GM18519 (cell line): ENCODE data around the gene NT5DC1.
"Not testable (repeated sequence)": the region's sequence is repeated elsewhere in the genome, so short reads cannot be mapped to it uniquely, and the experiment has no call there.

ENCODE experiments used
- ATAC-seq: cut with Tn5 transposase; IDR thresholded peaks from one replicate; pipeline ENCODE4 v1.9.1; 2021; ENCODE audit warnings: mild to moderate bottlenecking, moderate library complexity; ENCODE audit not compliant: unreplicated experiment, low FRiP score

NT5DC1 gene

GRCh38 chr6:116266803-116267202 is 166.2 kb downstream of the NT5DC1 start:
- no peak for ATAC-seq

DNA sequence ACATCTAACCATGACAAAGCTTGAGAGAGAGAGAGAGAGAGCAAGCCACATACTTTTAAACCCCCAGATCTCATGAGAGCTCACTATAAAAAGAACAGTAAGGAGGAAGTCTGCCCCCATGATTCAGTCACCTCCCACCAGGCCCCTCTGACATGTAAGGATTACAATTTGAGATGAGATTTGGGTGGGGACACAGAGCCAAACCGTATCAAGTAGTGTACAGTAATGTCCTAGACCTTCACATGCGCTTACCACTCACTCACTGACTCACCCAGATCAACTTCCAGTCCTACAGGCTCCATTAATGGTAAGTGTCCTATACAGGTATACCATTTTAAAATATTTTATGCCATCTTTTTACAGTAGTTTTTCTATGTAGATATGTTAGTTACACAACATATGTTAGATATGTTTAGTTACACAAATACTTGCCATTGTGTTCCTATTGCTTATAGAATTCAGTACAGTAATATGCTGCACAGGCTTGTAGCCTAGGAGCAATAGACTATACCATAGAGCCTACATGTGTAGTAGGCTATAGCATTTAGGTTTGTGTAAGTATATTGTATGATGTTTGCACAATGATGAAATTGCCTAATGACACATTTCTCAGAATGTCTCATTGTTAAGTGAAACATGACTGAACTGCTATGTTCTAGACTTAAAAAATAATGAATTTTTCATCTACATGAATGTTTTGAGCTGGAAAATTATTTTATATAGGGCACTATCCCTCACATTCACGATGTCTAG is 167.4 kb downstream of the NT5DC1 start:
- ATAC-seq = peak; percentile 21

GRCh38 chr6:116268589-116269293 is 168.1 kb downstream of the NT5DC1 start:
- peak; percentile 89 for ATAC-seq

- ATAC-seq = no peak
These were observed 170.6 kb downstream of the NT5DC1 start for GRCh38 chr6:116271149-116271708.

- ATAC-seq = no peak
These were observed 176.5 kb downstream of the NT5DC1 start for GRCh38 chr6:116277124-116277523.

DNA sequence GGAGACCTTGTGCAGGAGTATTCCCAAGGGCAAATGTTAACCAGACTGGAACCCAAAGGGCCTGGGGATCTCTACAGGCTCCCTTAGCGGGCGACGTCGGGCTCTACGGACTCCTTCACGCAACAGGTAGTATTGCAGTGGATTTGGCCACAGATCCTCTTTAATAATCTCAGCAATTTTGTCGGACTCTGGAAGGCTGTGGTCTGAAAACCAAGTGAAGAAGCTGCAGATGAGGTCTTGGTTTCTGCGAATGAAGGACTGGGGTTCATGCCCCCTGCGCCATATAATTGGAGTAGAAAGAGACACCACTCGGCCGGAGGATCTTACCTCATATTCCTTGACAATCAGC is 177.8 kb downstream of the NT5DC1 start:
- ATAC-seq = no peak

DNA sequence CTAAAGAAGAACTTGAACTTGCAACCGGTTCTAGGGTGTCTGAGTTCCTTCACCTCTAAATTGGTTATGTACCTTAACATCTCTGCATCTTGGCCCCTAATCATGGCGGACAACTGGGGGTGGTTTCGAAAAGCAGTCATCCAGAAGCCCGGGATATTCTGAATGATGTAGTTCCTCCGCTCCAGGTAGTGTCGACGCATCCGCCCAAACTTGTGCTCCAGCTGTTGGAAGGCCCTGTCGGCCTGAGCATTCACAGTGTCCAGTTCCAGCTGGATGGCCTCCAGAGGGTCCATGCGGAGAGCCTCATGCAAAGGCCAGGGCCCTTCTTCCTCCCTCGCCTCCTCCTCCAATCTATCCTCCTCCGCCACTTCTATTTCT is 178.2 kb downstream of the NT5DC1 start:
- ATAC-seq = no peak

DNA sequence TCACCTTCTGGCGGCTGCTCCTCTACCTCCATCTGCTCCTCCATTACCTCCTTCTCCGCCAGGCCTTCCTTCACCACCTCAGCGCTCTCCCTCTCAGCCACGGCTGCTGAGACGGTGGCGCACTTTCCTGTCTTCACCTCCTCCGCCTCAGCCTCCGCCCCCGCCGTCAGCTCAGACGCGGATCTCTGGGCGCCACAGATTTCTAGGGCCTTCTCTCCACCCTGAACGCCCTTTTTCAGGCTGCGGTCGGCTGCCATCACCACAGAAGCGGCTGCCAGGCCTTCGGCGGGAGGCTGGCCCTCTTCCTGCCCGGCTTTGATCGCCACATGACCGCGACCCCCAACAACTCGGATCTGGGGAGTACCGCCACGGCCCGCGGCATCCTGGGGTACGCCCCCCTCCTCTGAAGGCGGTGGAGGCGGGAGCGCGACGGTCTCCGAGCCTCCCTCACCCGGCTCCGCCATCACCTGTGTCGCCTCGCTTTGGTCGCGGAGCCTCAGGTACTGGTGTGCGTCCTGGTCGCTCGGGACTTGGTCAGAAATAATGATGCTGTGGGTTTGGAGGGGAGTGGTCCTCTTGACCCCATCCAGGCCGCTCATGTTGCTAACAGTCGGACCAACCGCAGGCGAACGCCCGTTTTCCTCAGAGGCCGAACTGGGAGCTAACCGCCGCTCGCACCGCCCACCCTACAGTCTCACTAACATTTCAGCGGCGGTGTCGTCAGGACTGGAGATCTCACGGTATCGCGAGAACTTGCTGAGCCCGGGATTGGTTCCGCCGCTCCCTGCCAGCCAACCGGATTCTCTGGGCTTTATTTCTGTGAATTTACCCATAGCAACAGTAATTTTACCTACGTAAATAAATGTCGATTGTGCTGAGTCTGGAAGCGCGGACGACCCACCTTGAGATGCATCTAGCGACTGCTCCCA is 178.8 kb downstream of the NT5DC1 start, which contains the start of gene TSPYL1:
Gene TSPYL1 (minus strand): TSS at position 699 of the 929 bp plus-strand sequence. CDS start 100 bp downstream, at position 599.
- peak; percentile 86 for ATAC-seq

DNA sequence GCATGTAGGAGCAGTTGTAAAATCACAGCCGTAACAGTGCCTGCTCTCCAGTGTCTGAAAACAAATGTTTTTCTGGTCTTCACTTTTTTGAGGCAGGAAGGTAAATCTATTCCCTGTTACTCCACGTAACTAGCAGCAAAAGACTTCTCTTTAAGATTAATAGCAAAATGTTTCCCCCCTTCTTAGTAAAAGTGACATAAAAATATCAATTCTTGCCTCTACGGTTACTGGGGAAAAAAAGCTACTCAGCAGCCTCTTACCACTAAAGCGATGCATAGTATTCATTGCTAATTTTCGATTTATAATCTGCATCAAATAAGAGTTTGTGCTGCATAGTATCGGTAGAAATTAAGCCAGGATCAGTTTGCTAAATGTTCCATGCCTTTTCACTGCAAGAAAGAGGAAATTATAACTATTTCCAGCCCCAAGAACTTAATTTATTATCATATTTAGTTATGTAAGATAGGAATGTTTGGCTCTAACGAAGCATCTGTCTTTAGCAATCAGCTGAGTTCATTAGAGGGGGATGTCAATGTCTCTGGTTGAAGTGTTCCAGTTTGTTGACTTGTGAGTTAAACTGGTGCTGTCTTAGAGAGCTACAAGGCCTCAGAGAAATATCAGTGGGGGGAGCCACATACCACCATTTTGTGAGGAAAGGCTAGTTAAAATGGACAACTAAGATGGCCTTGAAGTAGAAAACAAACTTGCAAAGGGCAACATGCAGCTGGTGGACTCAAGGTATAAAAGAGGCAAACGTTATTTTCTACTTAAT is 179.7 kb downstream of the NT5DC1 start:
- ATAC-seq = no peak

GRCh38 chr6:116280933-116281316 is 180.3 kb downstream of the NT5DC1 start:
- ATAC-seq = no peak

DNA sequence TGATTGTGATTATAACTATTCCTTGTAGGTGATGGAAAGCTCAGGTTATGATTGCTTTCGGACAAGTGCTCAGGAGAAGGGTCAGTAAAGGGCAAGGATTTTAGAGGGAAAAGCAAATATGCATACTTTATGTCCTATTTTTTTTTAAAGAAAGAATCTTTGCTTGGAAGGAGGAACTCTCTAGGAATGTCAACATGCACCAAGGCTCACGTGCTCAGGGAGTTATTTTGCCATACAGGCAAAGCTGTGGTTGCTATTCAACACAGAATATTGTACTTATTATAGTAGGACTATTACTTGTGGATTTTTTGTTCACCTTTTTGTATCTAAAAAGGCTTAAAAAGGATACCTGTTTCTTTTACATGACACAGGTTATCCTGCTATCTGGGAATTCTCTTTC is 182.0 kb downstream of the NT5DC1 start:
- ATAC-seq = no peak

- ATAC-seq = no peak
These were observed 182.5 kb downstream of the NT5DC1 start for GRCh38 chr6:116283191-116283590.

GRCh38 chr6:116284984-116285383 is 184.3 kb downstream of the NT5DC1 start:
- not testable (repeated sequence) for ATAC-seq

DNA sequence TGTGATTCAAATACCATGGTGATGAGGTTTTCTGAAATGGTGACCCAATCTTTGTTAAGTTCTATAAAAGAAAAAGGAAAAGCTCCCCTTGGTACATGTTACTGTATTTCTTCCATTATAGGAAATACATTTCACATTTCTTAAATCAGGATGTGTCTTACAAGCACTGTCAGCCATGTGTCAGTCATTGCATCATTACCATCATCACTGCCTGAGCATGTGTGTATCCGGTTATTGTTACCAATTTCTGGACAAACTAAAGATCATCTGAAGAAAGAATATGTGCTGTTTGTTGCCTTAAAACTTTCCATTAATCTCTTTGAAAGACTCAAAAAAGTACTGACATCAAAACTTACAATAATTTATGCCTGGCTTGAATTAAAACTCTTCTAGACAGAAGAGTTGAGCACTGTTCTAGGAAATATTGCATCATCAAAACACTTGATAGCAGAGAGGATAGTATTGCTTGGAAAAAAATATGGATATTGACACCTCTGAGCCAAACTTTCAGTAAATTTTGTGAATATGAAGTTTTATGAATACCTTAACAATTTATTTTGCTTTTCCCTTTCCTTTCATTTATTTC is 186.2 kb downstream of the NT5DC1 start:
- no peak for ATAC-seq

DNA sequence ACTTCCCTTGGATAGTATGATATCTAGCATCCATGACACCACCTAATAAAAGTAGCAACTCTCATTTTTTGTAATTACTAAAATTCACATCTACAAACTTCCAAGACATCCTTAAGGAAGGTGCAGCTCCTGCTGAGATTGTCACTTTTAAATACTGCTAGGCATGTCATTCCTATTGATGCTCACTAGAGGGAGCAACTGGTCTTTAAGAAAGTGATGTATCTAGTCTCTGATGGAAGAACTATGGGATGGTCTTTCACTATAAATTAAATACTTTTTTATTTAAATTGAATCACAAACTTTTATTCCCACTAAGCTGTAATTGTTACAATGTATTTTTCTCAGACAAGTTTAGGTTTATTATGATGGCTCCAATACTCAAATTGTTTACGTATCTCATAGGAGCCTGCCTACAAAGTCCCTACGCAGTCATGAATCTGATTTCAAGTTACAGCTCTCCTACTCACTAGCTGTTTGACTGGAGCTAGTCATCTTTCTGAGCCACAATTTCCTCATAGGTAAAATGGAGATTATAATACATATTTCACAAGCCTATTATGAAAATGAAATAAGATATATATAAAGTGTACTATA is 187.1 kb downstream of the NT5DC1 start:
- ATAC-seq = no peak

- ATAC-seq = no peak
These were observed 189.2 kb downstream of the NT5DC1 start for GRCh38 chr6:116289876-116290275.

- ATAC-seq = no peak
These were observed 190.1 kb downstream of the NT5DC1 start for GRCh38 chr6:116290799-116291198.

- no peak for ATAC-seq
These were observed 191.2 kb downstream of the NT5DC1 start for GRCh38 chr6:116291701-116292396.

GRCh38 chr6:116292553-116292952 is 191.9 kb downstream of the NT5DC1 start:
- no peak for ATAC-seq
